Activated T-cell treated with anti-CD3 and anti-CD28 coated beads, Interleukin-2, amount 50 U/mL, for 1 hour (primary cell): Measurements from ENCODE around the gene MYLK3.
"Not testable (repeated sequence)": the region's sequence is repeated elsewhere in the genome, so short reads cannot be mapped to it uniquely, and the experiment has no call there.

ENCODE experiments used
- DNase-seq: peaks from one replicate; pipeline ENCODE4 v3.0.0-alpha.2; 2020

Gene MYLK3

GRCh38 chr16:46747777-46748651 is at the start of gene MYLK3:
Gene MYLK3 (minus strand): TSS chr16:46748344. CDS start chr16:46748193, 151 bp downstream.
- DNase-seq = no peak

- DNase-seq = no peak
Observed at GRCh38 chr16:46797501-46797900, 49.4 kb upstream of the MYLK3 start.

GRCh38 chr16:46796764-46797269 is 48.7 kb upstream of the MYLK3 start:
- DNase-seq = no peak

- no peak for DNase-seq
Observed at GRCh38 chr16:46793841-46794240, 45.7 kb upstream of the MYLK3 start.

- DNase-seq = no peak
Observed at GRCh38 chr16:46790599-46791270, 42.6 kb upstream of the MYLK3 start.

- DNase-seq = peak; percentile 84
Observed at GRCh38 chr16:46789499-46790414, 41.6 kb upstream of the MYLK3 start.

- DNase-seq = no peak
Observed at GRCh38 chr16:46788891-46789474, 40.8 kb upstream of the MYLK3 start.

- no peak for DNase-seq
Observed at GRCh38 chr16:46787909-46788308, 39.8 kb upstream of the MYLK3 start.

GRCh38 chr16:46785076-46785845 is 37.1 kb upstream of the MYLK3 start:
- DNase-seq = no peak

GRCh38 chr16:46784569-46784968 is 36.4 kb upstream of the MYLK3 start:
- DNase-seq = not testable (repeated sequence)

GRCh38 chr16:46783800-46784199 is 35.7 kb upstream of the MYLK3 start:
- DNase-seq = no peak

- DNase-seq = no peak
Observed at GRCh38 chr16:46782320-46782719, 34.2 kb upstream of the MYLK3 start.

- DNase-seq = no peak
Observed at GRCh38 chr16:46777804-46778203, 29.7 kb upstream of the MYLK3 start.

GRCh38 chr16:46775214-46775613 is 27.1 kb upstream of the MYLK3 start:
- DNase-seq = no peak

GRCh38 chr16:46774743-46775177 is 26.6 kb upstream of the MYLK3 start:
- DNase-seq = no peak

GRCh38 chr16:46772463-46772862 is 24.3 kb upstream of the MYLK3 start:
- no peak for DNase-seq

GRCh38 chr16:46768809-46769208 is 20.7 kb upstream of the MYLK3 start:
- no peak for DNase-seq

- no peak for DNase-seq
Observed at GRCh38 chr16:46765050-46765449, 16.9 kb upstream of the MYLK3 start.

- no peak for DNase-seq
Observed at GRCh38 chr16:46763147-46763546, 15.0 kb upstream of the MYLK3 start.

GRCh38 chr16:46762583-46762982 is 14.4 kb upstream of the MYLK3 start:
- no peak for DNase-seq

GRCh38 chr16:46759309-46759708 is 11.2 kb upstream of the MYLK3 start:
- no peak for DNase-seq
